AG08396 (cell line): ENCODE measurements around the gene VSIG10L.

Experiments used
- DNase-seq: peaks from one replicate; pipeline ENCODE4 v3.0.0; 2012; ENCODE audit warnings: low spot score, mixed read lengths

VSIG10L gene

GRCh38 chr19:51341976-51342580 is at the start of gene VSIG10L:
VSIG10L (minus strand) TSS chr19:51342139; CDS start chr19:51342124, 15 bp downstream.
- DNase-seq, result no peak

GRCh38 chr19:51391073-51391611 is 49.2 kb upstream of the VSIG10L start:
- DNase-seq, result no peak

- no peak for DNase-seq
Observed at GRCh38 chr19:51389143-51389542, 47.2 kb upstream of the VSIG10L start.

- no peak for DNase-seq
Observed at GRCh38 chr19:51387924-51388389, 46.0 kb upstream of the VSIG10L start, which contains the start of gene LIM2. LIM2 (minus strand) TSS chr19:51387974; CDS start chr19:51387443, 531 bp downstream.

- no peak for DNase-seq
Observed at GRCh38 chr19:51386882-51387520, 45.1 kb upstream of the VSIG10L start.

GRCh38 chr19:51382004-51382403 is 40.1 kb upstream of the VSIG10L start:
- no peak for DNase-seq

GRCh38 chr19:51380379-51380778 is 38.4 kb upstream of the VSIG10L start:
- DNase-seq, result no peak

- DNase-seq, result no peak
Observed at GRCh38 chr19:51377422-51377821, 35.5 kb upstream of the VSIG10L start.

- no peak for DNase-seq
Observed at GRCh38 chr19:51375504-51376221, 33.7 kb upstream of the VSIG10L start.

GRCh38 chr19:51372649-51373504 is 30.9 kb upstream of the VSIG10L start, which contains the start of gene NKG7:
NKG7 (minus strand) TSS chr19:51372654; CDS start chr19:51372535, 119 bp downstream.
- no peak for DNase-seq

GRCh38 chr19:51372021-51372648 is 30.2 kb upstream of the VSIG10L start:
- no peak for DNase-seq

GRCh38 chr19:51371186-51371690 is 29.3 kb upstream of the VSIG10L start:
- DNase-seq, result no peak

GRCh38 chr19:51370230-51370629 is 28.3 kb upstream of the VSIG10L start:
- no peak for DNase-seq

- peak; percentile 26 for DNase-seq
Observed at GRCh38 chr19:51368366-51369282, 26.7 kb upstream of the VSIG10L start, which contains the start of gene CLDND2. CLDND2 (minus strand) TSS chr19:51369003; CDS start chr19:51368577, 426 bp downstream.

- peak; percentile 99 for DNase-seq
Observed at GRCh38 chr19:51367565-51368365, 25.8 kb upstream of the VSIG10L start.

- no peak for DNase-seq
Observed at GRCh38 chr19:51367255-51367564, 25.3 kb upstream of the VSIG10L start.

GRCh38 chr19:51366389-51367254 is 24.7 kb upstream of the VSIG10L start:
- peak; percentile 97 for DNase-seq

GRCh38 chr19:51365965-51366388 is 24.0 kb upstream of the VSIG10L start, which contains the start of gene ETFB:
ETFB (minus strand) TSS chr19:51366388; CDS start chr19:51366326, 62 bp downstream.
- DNase-seq, result no peak
